GM19025 (cell line): Measurements from ENCODE around the gene STIM1.
"Not testable (repeated sequence)": the region's sequence is repeated elsewhere in the genome, so short reads cannot be mapped to it uniquely, and the experiment has no call there.

Experiments
- ATAC-seq: cut with Tn5 transposase; IDR thresholded peaks from one replicate; pipeline ENCODE4 v1.9.1; 2021; ENCODE audit warnings: mild to moderate bottlenecking, low read depth, moderate library complexity; ENCODE audit not compliant: unreplicated experiment

STIM1 gene

GRCh38 chr11:4053200-4053599 is 197.7 kb downstream of the STIM1 start:
- ATAC-seq, result not testable (repeated sequence)

- no peak for ATAC-seq
Measured at GRCh38 chr11:4054643-4055042, 199.2 kb downstream of the STIM1 start.

- ATAC-seq, result no peak
Measured at GRCh38 chr11:4059424-4059823, 204.0 kb downstream of the STIM1 start.

- ATAC-seq, result no peak
Measured at GRCh38 chr11:4060182-4060923, 204.9 kb downstream of the STIM1 start.

- ATAC-seq, result no peak
Measured at GRCh38 chr11:4061700-4062099, 206.2 kb downstream of the STIM1 start.

- no peak for ATAC-seq
Measured at GRCh38 chr11:4063348-4063747, 207.9 kb downstream of the STIM1 start.

- ATAC-seq, result no peak
Measured at GRCh38 chr11:4064278-4064955, 209.0 kb downstream of the STIM1 start.

GRCh38 chr11:4065086-4065485 is 209.6 kb downstream of the STIM1 start:
- ATAC-seq, result no peak

- ATAC-seq, result no peak
Measured at GRCh38 chr11:4065601-4066377, 210.3 kb downstream of the STIM1 start.

- no peak for ATAC-seq
Measured at GRCh38 chr11:4066910-4067309, 211.4 kb downstream of the STIM1 start.

- no peak for ATAC-seq
Measured at GRCh38 chr11:4068962-4069361, 213.5 kb downstream of the STIM1 start.

GRCh38 chr11:4071325-4071724 is 215.9 kb downstream of the STIM1 start:
- no peak for ATAC-seq

- ATAC-seq, result no peak
Measured at GRCh38 chr11:4071914-4072313, 216.4 kb downstream of the STIM1 start.

GRCh38 chr11:4072668-4073285 is 217.3 kb downstream of the STIM1 start:
- ATAC-seq, result no peak

- ATAC-seq, result no peak
Measured at GRCh38 chr11:4074266-4074665, 218.8 kb downstream of the STIM1 start.

GRCh38 chr11:4076774-4077173 is 221.3 kb downstream of the STIM1 start:
- no peak for ATAC-seq

- no peak for ATAC-seq
Measured at GRCh38 chr11:4083198-4083597, 227.7 kb downstream of the STIM1 start.

GRCh38 chr11:4084406-4085125 is 229.1 kb downstream of the STIM1 start:
- ATAC-seq, result no peak

- no peak for ATAC-seq
Measured at GRCh38 chr11:4085575-4085974, 230.1 kb downstream of the STIM1 start.
